Astrocyte (in vitro differentiated cells and primary cell): ENCODE data around the gene RRP12. TPM values are rescaled to one million over a fixed set of nuclear protein-coding genes. Genes with fewer than 3 reads are reported as not detected.

Experiments used
- DNase-seq: peaks from one replicate; pipeline ENCODE4 v3.0.0-alpha.2; 2010; ENCODE audit warnings: low read depth
- FAIRE-seq: peaks from 2 replicates; lab custom pipeline; 2011; peaks lifted over from hg19 to GRCh38; lab: Jason Lieb, UNC
- H2AFZ ChIP-seq: 2 replicates; pipeline ENCODE4 v1.6.0; 2012; ENCODE audit warnings: low read depth, low read length, inconsistent platforms
- H3K27ac ChIP-seq: 2 replicates; pipeline ENCODE4 v1.5.1; 2011; ENCODE audit warnings: low read depth, low read length, inconsistent platforms
- H3K27me3 ChIP-seq: 2 replicates; pipeline ENCODE4 v1.6.0; 2011; ENCODE audit warnings: low read length, inconsistent platforms; ENCODE audit not compliant: insufficient read depth
- H3K36me3 ChIP-seq: 2 replicates; pipeline ENCODE4 v1.5.1; 2011; ENCODE audit warnings: low read length, inconsistent platforms; ENCODE audit not compliant: insufficient read depth
- H3K4me1 ChIP-seq: 2 replicates; pipeline ENCODE4 v1.5.1; 2011; ENCODE audit warnings: low read length, inconsistent platforms; ENCODE audit not compliant: insufficient read depth
- H3K4me2 ChIP-seq: 2 replicates; pipeline ENCODE4 v1.6.0; 2012; ENCODE audit warnings: low read length, inconsistent platforms
- H3K4me3 ChIP-seq: 2 replicates; pipeline ENCODE4 v1.5.1; 2011; ENCODE audit warnings: low read depth, mild to moderate bottlenecking, low read length, inconsistent platforms; ENCODE audit not compliant: insufficient read depth
- H3K79me2 ChIP-seq: 2 replicates; pipeline ENCODE4 v1.6.0; 2012; ENCODE audit warnings: mild to moderate bottlenecking, low read length, inconsistent platforms; ENCODE audit not compliant: insufficient read depth
- H3K9ac ChIP-seq: 2 replicates; pipeline ENCODE4 v1.6.0; 2012; ENCODE audit warnings: mild to moderate bottlenecking, low read length, inconsistent platforms
- H3K9me3 ChIP-seq: 2 replicates; pipeline ENCODE4 v1.5.1; 2012; ENCODE audit warnings: low read depth, mild to moderate bottlenecking, low read length, inconsistent platforms; ENCODE audit not compliant: insufficient read depth
- H4K20me1 ChIP-seq: 2 replicates; pipeline ENCODE4 v1.6.0; 2012; ENCODE audit warnings: low read length, inconsistent platforms; ENCODE audit not compliant: insufficient read depth
- H3K27ac Mint-ChIP-seq: one replicate; pipeline ENCODE4 v1.8.0; 2021; ENCODE audit warnings: mild to moderate bottlenecking, mixed read lengths; ENCODE audit not compliant: unreplicated experiment
- H3K27me3 Mint-ChIP-seq: one replicate; pipeline ENCODE4 v1.8.0; 2021; ENCODE audit warnings: low read depth, mixed read lengths; ENCODE audit not compliant: unreplicated experiment
- H3K36me3 Mint-ChIP-seq: one replicate; pipeline ENCODE4 v1.8.0; 2021; ENCODE audit warnings: low read depth, mixed read lengths; ENCODE audit not compliant: unreplicated experiment
- H3K4me1 Mint-ChIP-seq: one replicate; pipeline ENCODE4 v1.8.0; 2021; ENCODE audit warnings: low read depth, mixed read lengths; ENCODE audit not compliant: unreplicated experiment
- H3K4me3 Mint-ChIP-seq: one replicate; pipeline ENCODE4 v1.8.0; 2021; ENCODE audit warnings: mild to moderate bottlenecking, moderate library complexity, mixed read lengths; ENCODE audit not compliant: unreplicated experiment
- H3K9me3 Mint-ChIP-seq: one replicate; pipeline ENCODE4 v1.8.0; 2021; ENCODE audit warnings: mild to moderate bottlenecking, mixed read lengths; ENCODE audit not compliant: unreplicated experiment
- CTCF ChIP-seq: IDR thresholded peaks from 2 replicates; pipeline ENCODE4 v1.5.1; 2011; ENCODE audit warnings: low read depth, mild to moderate bottlenecking, inconsistent platforms, low read length, moderate library complexity; ENCODE audit not compliant: insufficient read depth
- EZH2 ChIP-seq: IDR thresholded peaks from 2 replicates; pipeline ENCODE4 v1.6.1; 2012; ENCODE audit warnings: mild to moderate bottlenecking, low read length, inconsistent platforms; ENCODE audit not compliant: insufficient read depth
- total RNA-seq: library from RNA; stranded (reverse); gene quantifications from 2 replicates; pipeline ENCODE4 v1.2.1, GENCODE V29; 2021

Gene RRP12
- total RNA-seq, 1 donor from 2014 or later: 52.1 TPM

- Histone ChIP-seq H3K4me2 (no peak overlapping the region), H2AFZ (no peak overlapping the region), H3K79me2 (peaks cover 3% of the 10 kb centered on the region), H3K4me3 (no peak overlapping the region), H3K4me1 (peaks cover 17% of the 10 kb centered on the region), H3K27ac (no peak overlapping the region), H3K9me3 (no peaks in the 10 kb centered on the region), H3K36me3 (peaks cover 4% of the 10 kb centered on the region), H3K9ac (no peak overlapping the region), H3K27me3 (no peaks in the 10 kb centered on the region), H4K20me1 (no peaks in the 10 kb centered on the region)
- no peaks in the 10 kb centered on the region for H3K36me3 Mint-ChIP-seq
- H3K9me3 Mint-ChIP-seq: no peaks in the 10 kb centered on the region
- TF ChIP-seq CTCF (no peak), EZH2 (no peak)
- H3K4me3 Mint-ChIP-seq: no peak overlapping the region
- no peak for DNase-seq
- peaks cover 29% of the 10 kb centered on the region for H3K4me1 Mint-ChIP-seq
- FAIRE-seq: no peak
- H3K27ac Mint-ChIP-seq: no peak overlapping the region
- H3K27me3 Mint-ChIP-seq: no peaks in the 10 kb centered on the region
Measured at GRCh38 chr10:97416565-97416964, 15.4 kb upstream of the RRP12 start.

GRCh38 chr10:97412891-97413304 lies 11.8 kb upstream of the RRP12 start:
- peaks cover 18% of the 10 kb centered on the region for H3K4me1 ChIP-seq
- H3K9me3 ChIP-seq: no peaks in the 10 kb centered on the region
- DNase-seq: no peak
- TF ChIP-seq CTCF (no peak), EZH2 (no peak)
- H3K4me2 ChIP-seq: no peak overlapping the region
- H3K27ac ChIP-seq: peak overlapping the region; percentile 8
- no peak overlapping the region for H3K4me3 ChIP-seq
- peak overlapping the region; percentile 55 for H3K4me3 Mint-ChIP-seq
- peaks cover 26% of the 10 kb centered on the region for H3K4me1 Mint-ChIP-seq
- H3K27me3 Mint-ChIP-seq: no peaks in the 10 kb centered on the region
- H3K36me3 Mint-ChIP-seq: no peaks in the 10 kb centered on the region
- H3K27me3 ChIP-seq: no peaks in the 10 kb centered on the region
- no peak overlapping the region for H2AFZ ChIP-seq
- no peaks in the 10 kb centered on the region for H3K9me3 Mint-ChIP-seq
- H4K20me1 ChIP-seq: no peaks in the 10 kb centered on the region
- FAIRE-seq: no peak
- H3K36me3 ChIP-seq: no peaks in the 10 kb centered on the region
- no peaks in the 10 kb centered on the region for H3K79me2 ChIP-seq
- H3K27ac Mint-ChIP-seq: no peak overlapping the region
- H3K9ac ChIP-seq: no peak overlapping the region

GRCh38 chr10:97411406-97411805 lies 10.3 kb upstream of the RRP12 start:
- peak; percentile 64 for DNase-seq
- H3K27ac Mint-ChIP-seq: no peak overlapping the region
- TF ChIP-seq EZH2 (no peak), CTCF (no peak)

More at GRCh38 chr10:97411406-97411805, 10.3 kb upstream of the RRP12 start:
- Histone ChIP-seq H3K27me3 (no peaks in the 10 kb centered on the region), H3K9me3 (no peaks in the 10 kb centered on the region), H2AFZ (no peak overlapping the region), H4K20me1 (no peaks in the 10 kb centered on the region), H3K79me2 (no peaks in the 10 kb centered on the region), H3K4me1 (peaks cover 20% of the 10 kb centered on the region), H3K27ac (no peak overlapping the region), H3K4me2 (peak overlapping the region; percentile 29), H3K4me3 (no peak overlapping the region), H3K36me3 (no peaks in the 10 kb centered on the region), H3K9ac (no peak overlapping the region)
- Mint-ChIP-seq H3K4me1 (peaks cover 26% of the 10 kb centered on the region), H3K9me3 (no peaks in the 10 kb centered on the region), H3K4me3 (no peak overlapping the region), H3K27me3 (no peaks in the 10 kb centered on the region), H3K36me3 (no peaks in the 10 kb centered on the region)
- no peak for FAIRE-seq
